HS-5 (cell line): ENCODE results near the gene DIP2C.

Experiments
- DNase-seq: peaks from one replicate; pipeline ENCODE4 v3.0.0-alpha.2; 2012; ENCODE audit warnings: low read depth

DIP2C gene

GRCh38 chr10:228366-228765 lies 461.1 kb downstream of the DIP2C start:
- no peak for DNase-seq

- DNase-seq = no peak
Measured at GRCh38 chr10:227014-227413, 462.5 kb downstream of the DIP2C start.

GRCh38 chr10:226018-226417 lies 463.4 kb downstream of the DIP2C start:
- no peak for DNase-seq

GRCh38 chr10:224571-224970 lies 464.9 kb downstream of the DIP2C start:
- no peak for DNase-seq
